ENCODE measurements around the gene DLGAP1.

The DLGAP1 gene

DNA sequence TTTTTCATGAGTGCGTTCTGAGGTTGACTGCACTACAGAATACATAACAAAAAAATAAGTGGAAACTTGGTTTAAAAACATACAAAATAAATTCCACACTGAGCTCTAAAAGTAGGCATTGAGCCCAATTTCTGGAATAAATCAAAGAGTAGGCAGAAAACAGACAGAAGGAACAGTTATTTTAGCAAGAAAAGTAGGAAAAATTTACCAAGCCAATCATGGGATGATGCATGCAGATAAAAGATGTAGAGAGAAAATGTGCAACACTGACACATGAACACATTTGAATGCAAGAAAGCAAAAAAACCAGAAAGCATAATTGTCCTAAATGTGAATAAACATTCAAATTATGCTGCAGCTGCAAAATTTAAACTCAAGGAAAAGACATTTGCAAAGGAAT lies 308.3 kb downstream of the DLGAP1 start:
- no peaks in the 10 kb centered on the region for H3K36me3 ChIP-seq (ENCODE audit: control insufficient read depth in 5 of 5, insufficient read depth in 5 of 5, low read length in 5 of 5)
- H3K9me3 ChIP-seq (ENCODE audit: control insufficient read depth in 5 of 5, low read length in 5 of 5): no peaks in the 10 kb centered on the region
- no peak overlapping the region for H3K27ac ChIP-seq (ENCODE audit: low read depth, low read length)
- no peaks in the 10 kb centered on the region for H3K4me1 ChIP-seq (ENCODE audit: control insufficient read depth in 5 of 5, insufficient read depth in 5 of 5, low read length in 5 of 5)
- no peaks in the 10 kb centered on the region for H3K27me3 ChIP-seq (ENCODE audit: control insufficient read depth in 5 of 5, insufficient read depth in 4 of 5, low read length in 5 of 5)
- H3K9ac ChIP-seq (ENCODE audit: low read length in 5 of 5): no peak overlapping the region
- no peak overlapping the region for H3K4me3 ChIP-seq (ENCODE audit: low read depth in 1 of 5, low read length in 5 of 5)

DNA sequence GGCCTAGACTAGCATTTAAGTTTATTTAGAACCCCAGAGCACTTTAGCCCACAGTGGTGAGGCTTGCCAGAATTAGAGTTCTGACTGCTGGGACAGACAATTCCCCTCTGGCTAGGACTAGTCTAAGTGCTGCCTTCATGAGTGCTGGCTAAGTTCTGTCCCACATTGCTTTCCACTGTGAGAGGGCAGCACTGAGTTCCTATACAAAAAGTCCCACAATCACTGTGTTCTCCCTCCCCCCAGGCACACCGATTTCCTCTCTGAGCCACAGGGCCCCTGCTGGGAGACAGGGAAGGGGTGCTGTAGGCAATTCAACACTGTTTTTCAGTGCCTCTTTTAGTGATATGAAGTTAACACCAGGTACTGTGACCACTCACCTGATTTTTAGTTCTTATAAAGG lies 310.9 kb downstream of the DLGAP1 start:
- no peak overlapping the region for H3K27ac ChIP-seq (ENCODE audit: low read depth, low read length)
- H3K36me3 ChIP-seq (ENCODE audit: control insufficient read depth in 5 of 5, insufficient read depth in 5 of 5, low read length in 5 of 5): no peaks in the 10 kb centered on the region
- H3K27me3 ChIP-seq (ENCODE audit: control insufficient read depth in 5 of 5, insufficient read depth in 4 of 5, low read length in 5 of 5): no peaks in the 10 kb centered on the region
- no peaks in the 10 kb centered on the region for H3K9me3 ChIP-seq (ENCODE audit: control insufficient read depth in 5 of 5, low read length in 5 of 5)
- H3K9ac ChIP-seq (ENCODE audit: low read length in 5 of 5): no peak overlapping the region
- H3K4me3 ChIP-seq (ENCODE audit: low read depth in 1 of 5, low read length in 5 of 5): no peak overlapping the region
- no peaks in the 10 kb centered on the region for H3K4me1 ChIP-seq (ENCODE audit: control insufficient read depth in 5 of 5, insufficient read depth in 5 of 5, low read length in 5 of 5)

- H3K27me3 ChIP-seq (ENCODE audit: control insufficient read depth in 5 of 5, insufficient read depth in 4 of 5, low read length in 5 of 5): no peaks in the 10 kb centered on the region
- no peak overlapping the region for H3K4me3 ChIP-seq (ENCODE audit: low read depth in 1 of 5, low read length in 5 of 5)
- no peaks in the 10 kb centered on the region for H3K36me3 ChIP-seq (ENCODE audit: control insufficient read depth in 5 of 5, insufficient read depth in 5 of 5, low read length in 5 of 5)
- no peaks in the 10 kb centered on the region for H3K9me3 ChIP-seq (ENCODE audit: control insufficient read depth in 5 of 5, low read length in 5 of 5)
- H3K27ac ChIP-seq (ENCODE audit: low read depth, low read length): no peak overlapping the region
- H3K9ac ChIP-seq (ENCODE audit: low read length in 5 of 5): no peak overlapping the region
- no peaks in the 10 kb centered on the region for H3K4me1 ChIP-seq (ENCODE audit: control insufficient read depth in 5 of 5, insufficient read depth in 5 of 5, low read length in 5 of 5)
These were observed 311.5 kb downstream of the DLGAP1 start for GRCh38 chr18:4143585-4143984.

GRCh38 chr18:4142876-4143275 lies 312.2 kb downstream of the DLGAP1 start:
- no peak overlapping the region for H3K4me3 ChIP-seq (ENCODE audit: low read depth in 1 of 5, low read length in 5 of 5)
- no peaks in the 10 kb centered on the region for H3K27me3 ChIP-seq (ENCODE audit: control insufficient read depth in 5 of 5, insufficient read depth in 4 of 5, low read length in 5 of 5)
- H3K9me3 ChIP-seq (ENCODE audit: control insufficient read depth in 5 of 5, low read length in 5 of 5): no peaks in the 10 kb centered on the region
- H3K4me1 ChIP-seq (ENCODE audit: control insufficient read depth in 5 of 5, insufficient read depth in 5 of 5, low read length in 5 of 5): no peaks in the 10 kb centered on the region
- H3K36me3 ChIP-seq (ENCODE audit: control insufficient read depth in 5 of 5, insufficient read depth in 5 of 5, low read length in 5 of 5): no peaks in the 10 kb centered on the region
- no peak overlapping the region for H3K9ac ChIP-seq (ENCODE audit: low read length in 5 of 5)
- H3K27ac ChIP-seq (ENCODE audit: low read depth, low read length): no peak overlapping the region

DNA sequence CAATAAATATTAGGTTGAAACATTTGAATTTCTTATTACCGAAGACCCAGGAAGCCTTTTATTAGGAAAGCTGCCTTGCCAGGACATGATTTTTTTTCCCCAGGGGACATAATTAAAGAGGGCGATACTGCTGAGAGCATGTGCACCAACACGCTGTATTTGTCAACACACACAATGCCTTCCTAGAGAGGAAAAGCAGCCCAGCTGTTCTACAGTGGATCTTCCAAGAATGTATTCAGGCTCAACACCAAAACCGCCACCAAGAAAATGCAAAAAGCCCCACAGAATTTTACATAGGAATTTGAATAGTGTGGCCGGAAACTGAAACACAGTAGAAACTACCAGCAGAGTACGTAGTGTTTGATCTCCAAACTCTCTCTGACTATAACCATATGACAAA lies 320.4 kb downstream of the DLGAP1 start:
- no peak overlapping the region for H3K27ac ChIP-seq (ENCODE audit: low read depth, low read length)
- no peaks in the 10 kb centered on the region for H3K27me3 ChIP-seq (ENCODE audit: control insufficient read depth in 5 of 5, insufficient read depth in 4 of 5, low read length in 5 of 5)

DNA sequence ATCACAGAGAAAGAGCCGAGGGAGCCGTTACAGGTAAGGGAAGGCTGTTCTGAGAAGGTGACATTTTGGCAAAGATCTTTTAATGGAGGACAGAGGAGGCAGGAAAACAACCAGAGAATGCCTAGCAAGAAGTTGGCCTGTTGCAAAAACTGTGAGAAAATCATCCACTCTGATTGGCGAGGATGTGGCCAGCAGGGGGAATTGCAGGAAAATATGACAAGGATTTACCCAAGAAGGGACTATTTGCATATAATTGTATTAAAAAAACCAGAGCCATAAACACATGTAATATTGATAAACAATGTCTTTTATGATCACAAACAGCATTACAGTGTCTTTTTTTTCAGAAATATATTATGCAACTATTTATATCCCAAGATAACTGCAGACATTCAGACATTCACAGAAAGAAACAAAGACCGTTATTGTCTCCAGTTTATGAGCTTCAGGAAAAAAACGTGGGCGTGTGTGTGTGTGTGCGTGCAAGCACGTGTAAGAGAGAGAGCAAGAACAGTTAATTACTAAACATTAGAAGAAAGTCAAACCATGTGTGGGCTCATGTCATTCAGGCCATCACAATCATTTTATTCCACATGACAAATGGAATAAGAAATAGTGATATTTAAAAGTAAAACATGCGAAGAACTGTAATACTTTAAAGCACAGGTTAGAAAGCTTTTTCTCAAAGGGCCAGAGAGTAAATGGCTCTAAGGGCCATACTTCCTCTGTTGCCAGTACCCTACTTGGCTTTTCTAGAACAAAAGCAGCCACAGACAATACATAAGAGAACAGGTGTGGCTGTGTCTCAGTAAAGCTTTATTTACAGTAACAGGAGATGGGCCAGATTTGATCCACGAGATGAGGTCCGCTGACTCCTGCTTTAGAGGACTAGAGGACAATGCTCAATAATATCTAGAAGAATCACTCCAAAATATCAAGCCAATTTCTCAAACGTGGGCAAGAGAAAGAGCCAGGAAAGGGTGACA lies 324.1 kb downstream of the DLGAP1 start:
- H3K36me3 ChIP-seq (ENCODE audit: control insufficient read depth in 5 of 5, insufficient read depth in 5 of 5, low read length in 5 of 5): no peaks in the 10 kb centered on the region
- H3K9ac ChIP-seq (ENCODE audit: low read length in 5 of 5): no peak overlapping the region
- no peak overlapping the region for H3K4me3 ChIP-seq (ENCODE audit: low read depth in 1 of 5, low read length in 5 of 5)
- no peaks in the 10 kb centered on the region for H3K27me3 ChIP-seq (ENCODE audit: control insufficient read depth in 5 of 5, insufficient read depth in 4 of 5, low read length in 5 of 5)
- H3K9me3 ChIP-seq (ENCODE audit: control insufficient read depth in 5 of 5, low read length in 5 of 5): no peaks in the 10 kb centered on the region
- peaks cover 0 to 9% (median 3%) of the 10 kb centered on the region in 5 donors for H3K4me1 ChIP-seq (ENCODE audit: control insufficient read depth in 5 of 5, insufficient read depth in 5 of 5, low read length in 5 of 5)
- H3K27ac ChIP-seq (ENCODE audit: low read depth, low read length): no peak overlapping the region

More for the DNA sequence above, 320.4 kb downstream of the DLGAP1 start:
- no peaks in the 10 kb centered on the region for H3K36me3 ChIP-seq (ENCODE audit: control insufficient read depth in 5 of 5, insufficient read depth in 5 of 5, low read length in 5 of 5)
- H3K9me3 ChIP-seq (ENCODE audit: control insufficient read depth in 5 of 5, low read length in 5 of 5): no peaks in the 10 kb centered on the region
- no peak overlapping the region for H3K4me3 ChIP-seq (ENCODE audit: low read depth in 1 of 5, low read length in 5 of 5)
- no peaks in the 10 kb centered on the region for H3K4me1 ChIP-seq (ENCODE audit: control insufficient read depth in 5 of 5, insufficient read depth in 5 of 5, low read length in 5 of 5)
- H3K9ac ChIP-seq (ENCODE audit: low read length in 5 of 5): no peak overlapping the region

GRCh38 chr18:4126939-4127338 lies 328.2 kb downstream of the DLGAP1 start:
- no peaks in the 10 kb centered on the region for H3K36me3 ChIP-seq (ENCODE audit: control insufficient read depth in 5 of 5, insufficient read depth in 5 of 5, low read length in 5 of 5)
- no peak overlapping the region for H3K9ac ChIP-seq (ENCODE audit: low read length in 5 of 5)
- peaks cover 0 to 26% (median 13%) of the 10 kb centered on the region in 5 donors for H3K4me1 ChIP-seq (ENCODE audit: control insufficient read depth in 5 of 5, insufficient read depth in 5 of 5, low read length in 5 of 5)
- H3K27ac ChIP-seq (ENCODE audit: low read depth, low read length): no peak overlapping the region
- H3K9me3 ChIP-seq (ENCODE audit: control insufficient read depth in 5 of 5, low read length in 5 of 5): no peaks in the 10 kb centered on the region
- H3K27me3 ChIP-seq (ENCODE audit: control insufficient read depth in 5 of 5, insufficient read depth in 4 of 5, low read length in 5 of 5): no peaks in the 10 kb centered on the region
- no peak overlapping the region for H3K4me3 ChIP-seq (ENCODE audit: low read depth in 1 of 5, low read length in 5 of 5)

DNA sequence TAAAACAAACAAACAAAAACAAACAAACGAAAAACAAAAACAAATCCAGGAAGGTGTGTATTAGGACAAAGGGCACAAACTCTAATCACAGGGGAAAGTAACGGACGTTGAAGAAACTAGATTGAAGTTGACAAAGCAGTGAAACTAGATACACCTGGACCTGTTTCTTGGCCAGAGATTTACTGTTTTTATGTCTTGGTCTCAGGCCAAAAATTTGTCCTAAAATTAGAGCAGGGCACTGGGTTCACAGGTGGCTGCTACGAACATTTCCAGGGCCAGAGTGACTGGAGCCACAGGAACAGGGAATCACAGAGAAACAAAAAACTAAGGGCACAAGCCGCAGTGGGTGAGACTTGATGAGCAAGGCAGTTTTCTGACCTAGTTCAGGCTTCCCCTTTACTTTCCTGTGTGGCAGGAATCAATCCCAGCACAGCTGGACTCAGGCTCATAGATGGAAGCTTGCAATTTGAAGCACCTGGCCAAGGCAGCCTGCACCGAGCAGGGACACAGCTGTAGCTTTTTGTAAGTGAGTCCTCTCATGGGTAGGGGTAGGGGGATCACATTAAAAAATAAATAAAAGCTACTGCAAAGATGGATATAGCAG lies 329.4 kb downstream of the DLGAP1 start:
- H3K4me3 ChIP-seq (ENCODE audit: low read depth in 1 of 5, low read length in 5 of 5): peak overlapping the region in 1 of 5 donors; percentile 15
- H3K9me3 ChIP-seq (ENCODE audit: control insufficient read depth in 5 of 5, low read length in 5 of 5): no peaks in the 10 kb centered on the region
- peaks cover 0 to 26% (median 13%) of the 10 kb centered on the region in 5 donors for H3K4me1 ChIP-seq (ENCODE audit: control insufficient read depth in 5 of 5, insufficient read depth in 5 of 5, low read length in 5 of 5)
- no peak overlapping the region for H3K9ac ChIP-seq (ENCODE audit: low read length in 5 of 5)
- peak overlapping the region; percentile 52 for H3K27ac ChIP-seq (ENCODE audit: low read depth, low read length)
- no peaks in the 10 kb centered on the region for H3K36me3 ChIP-seq (ENCODE audit: control insufficient read depth in 5 of 5, insufficient read depth in 5 of 5, low read length in 5 of 5)
- H3K27me3 ChIP-seq (ENCODE audit: control insufficient read depth in 5 of 5, insufficient read depth in 4 of 5, low read length in 5 of 5): no peaks in the 10 kb centered on the region

DNA sequence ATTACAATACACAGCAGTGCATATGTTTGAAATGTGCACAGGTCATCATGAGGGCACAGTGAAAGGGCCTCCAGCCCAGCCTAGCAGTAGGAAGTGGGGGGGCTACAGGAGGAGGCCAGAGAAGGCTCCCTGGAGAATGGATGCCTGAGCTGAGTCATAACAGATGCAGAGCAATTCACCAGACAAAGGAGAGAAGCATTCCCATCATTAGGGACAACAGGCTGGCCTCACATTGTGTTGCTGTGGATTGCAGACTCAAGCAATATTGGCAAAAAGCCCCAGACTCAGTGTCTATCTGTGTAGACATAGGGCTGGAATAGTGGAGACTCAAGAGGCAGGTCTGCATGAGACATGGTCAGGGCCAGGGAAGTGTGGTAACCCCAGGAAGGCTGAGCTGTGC lies 329.9 kb downstream of the DLGAP1 start:
- Histone ChIP-seq H3K27ac (ENCODE audit: low read depth, low read length) (peak overlapping the region; percentile 52), H3K4me3 (ENCODE audit: low read depth in 1 of 5, low read length in 5 of 5) (peak overlapping the region in 1 of 5 donors; percentile 15), H3K36me3 (ENCODE audit: control insufficient read depth in 5 of 5, insufficient read depth in 5 of 5, low read length in 5 of 5) (no peaks in the 10 kb centered on the region)

GRCh38 chr18:4119813-4120212 lies 335.3 kb downstream of the DLGAP1 start:
- H3K9me3 ChIP-seq (ENCODE audit: control insufficient read depth in 5 of 5, low read length in 5 of 5): no peaks in the 10 kb centered on the region
- no peak overlapping the region for H3K27ac ChIP-seq (ENCODE audit: low read depth, low read length)
- H3K4me3 ChIP-seq (ENCODE audit: low read depth in 1 of 5, low read length in 5 of 5): no peak overlapping the region
- peaks cover 0 to 5% (median 2%) of the 10 kb centered on the region in 5 donors for H3K4me1 ChIP-seq (ENCODE audit: control insufficient read depth in 5 of 5, insufficient read depth in 5 of 5, low read length in 5 of 5)
- H3K9ac ChIP-seq (ENCODE audit: low read length in 5 of 5): no peak overlapping the region
- no peaks in the 10 kb centered on the region for H3K27me3 ChIP-seq (ENCODE audit: control insufficient read depth in 5 of 5, insufficient read depth in 4 of 5, low read length in 5 of 5)
- no peaks in the 10 kb centered on the region for H3K36me3 ChIP-seq (ENCODE audit: control insufficient read depth in 5 of 5, insufficient read depth in 5 of 5, low read length in 5 of 5)

More for the DNA sequence above, 329.9 kb downstream of the DLGAP1 start:
- no peaks in the 10 kb centered on the region for H3K9me3 ChIP-seq (ENCODE audit: control insufficient read depth in 5 of 5, low read length in 5 of 5)
- H3K27me3 ChIP-seq (ENCODE audit: control insufficient read depth in 5 of 5, insufficient read depth in 4 of 5, low read length in 5 of 5): no peaks in the 10 kb centered on the region
- H3K9ac ChIP-seq (ENCODE audit: low read length in 5 of 5): no peak overlapping the region
- peaks cover 0 to 26% (median 13%) of the 10 kb centered on the region in 5 donors for H3K4me1 ChIP-seq (ENCODE audit: control insufficient read depth in 5 of 5, insufficient read depth in 5 of 5, low read length in 5 of 5)
